Glomerular visceral epithelial cell (primary cell): ENCODE measurements around the gene TNFSF8.

Source experiments
- DNase-seq: peaks from one replicate; pipeline ENCODE4 v3.0.0-alpha.2; 2016; ENCODE audit errors: extremely low spot score

TNFSF8 gene

DNA sequence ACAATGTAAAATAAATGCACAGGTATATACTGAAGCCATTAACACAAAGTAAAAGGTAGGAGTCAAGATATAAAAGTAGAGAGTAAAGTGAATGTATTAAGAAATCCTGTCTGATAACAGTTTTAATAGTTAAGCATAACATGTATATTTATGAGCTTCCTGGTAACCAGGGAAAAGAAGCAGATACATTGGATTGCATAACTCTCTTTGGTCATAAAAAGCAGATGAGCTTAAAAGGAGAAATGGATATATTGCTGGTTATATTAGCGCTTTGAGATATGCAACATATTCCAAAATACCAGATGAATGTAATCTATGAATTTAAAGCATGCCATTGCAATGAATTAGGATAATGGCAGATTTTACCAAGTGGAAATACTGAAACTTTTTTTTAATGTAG lies 6.2 kb upstream of the TNFSF8 start:
- no peak for DNase-seq

DNA sequence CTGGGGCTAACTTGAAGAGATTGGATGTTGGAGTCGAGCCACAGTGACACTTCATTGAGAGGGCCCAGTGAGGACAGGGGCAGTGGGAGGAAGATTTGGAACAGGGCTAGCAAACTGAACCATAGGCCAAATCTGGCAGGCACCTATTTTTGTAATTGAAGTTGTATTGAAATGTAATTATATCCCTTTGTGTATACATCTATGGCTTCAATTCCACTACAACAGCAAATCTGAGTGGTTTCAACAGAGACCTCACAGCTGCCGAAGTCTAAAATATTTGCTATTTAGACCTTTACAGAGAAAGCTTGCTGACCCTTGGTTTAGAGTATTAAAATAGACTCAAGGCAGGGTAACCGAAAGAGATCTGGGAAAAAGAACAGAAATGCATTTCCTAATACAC lies 4.7 kb upstream of the TNFSF8 start:
- DNase-seq, result no peak

DNA sequence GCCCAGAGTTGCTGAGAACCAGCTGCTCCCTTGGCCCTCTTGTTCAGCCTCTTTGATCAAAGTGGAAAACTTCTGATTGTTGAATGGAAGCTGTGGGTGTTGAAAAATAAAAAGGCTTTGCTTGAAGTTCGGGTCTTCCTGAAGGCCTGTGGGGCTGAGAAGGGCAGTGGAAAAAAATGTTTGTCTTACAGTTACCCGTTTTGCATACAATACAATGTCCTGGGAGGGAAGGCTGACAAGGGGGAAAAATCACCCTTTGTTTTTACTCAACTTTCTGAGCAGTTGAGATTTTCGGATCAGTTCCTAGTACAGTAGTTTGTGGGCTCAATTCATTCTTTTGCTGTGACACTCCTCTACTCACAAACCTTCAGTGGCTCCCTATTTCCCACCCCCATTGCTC lies 2.1 kb upstream of the TNFSF8 start:
- DNase-seq, result no peak

DNA sequence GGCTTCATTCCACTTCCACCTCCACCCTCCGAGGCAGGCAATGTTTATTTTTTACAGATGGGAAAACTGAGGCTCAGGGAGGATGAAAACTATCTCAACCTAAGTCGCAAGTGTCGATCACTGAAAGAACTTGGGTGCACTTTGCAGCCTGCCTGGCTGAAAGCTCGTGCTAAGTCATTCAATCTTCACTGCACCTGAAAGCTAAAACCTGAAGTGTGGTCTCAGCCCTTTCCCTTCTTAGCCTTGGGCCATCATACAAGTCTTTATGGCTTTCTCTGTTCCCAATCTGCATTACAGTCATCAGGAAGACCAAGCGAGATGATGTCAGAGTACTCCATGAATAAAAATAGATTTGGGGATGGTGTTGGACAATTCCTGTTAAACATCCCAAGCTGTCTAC lies 1.0 kb upstream of the TNFSF8 start:
- DNase-seq, result no peak

- no peak for DNase-seq
Measured at GRCh38 chr9:114929201-114929600, 1.2 kb downstream of the TNFSF8 start.

DNA sequence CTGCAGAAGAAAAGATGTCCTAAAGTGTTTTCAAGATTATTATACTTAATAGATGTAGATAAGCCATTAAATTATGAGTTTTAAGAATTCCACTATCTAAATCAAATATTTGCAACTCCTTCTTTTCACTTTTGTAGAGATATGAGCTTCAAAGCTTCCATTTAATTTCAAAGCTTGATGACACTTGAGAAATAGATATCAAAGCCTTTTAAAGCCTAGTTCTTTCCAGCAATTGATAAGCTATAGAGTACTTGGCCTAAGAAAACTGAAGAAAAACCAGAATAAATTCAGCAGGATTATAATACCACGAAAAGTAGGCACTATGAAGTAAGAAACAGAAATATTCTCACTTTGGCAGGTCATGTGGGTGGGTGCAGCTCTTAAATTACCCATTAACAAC lies 1.7 kb downstream of the TNFSF8 start:
- DNase-seq, result no peak

DNA sequence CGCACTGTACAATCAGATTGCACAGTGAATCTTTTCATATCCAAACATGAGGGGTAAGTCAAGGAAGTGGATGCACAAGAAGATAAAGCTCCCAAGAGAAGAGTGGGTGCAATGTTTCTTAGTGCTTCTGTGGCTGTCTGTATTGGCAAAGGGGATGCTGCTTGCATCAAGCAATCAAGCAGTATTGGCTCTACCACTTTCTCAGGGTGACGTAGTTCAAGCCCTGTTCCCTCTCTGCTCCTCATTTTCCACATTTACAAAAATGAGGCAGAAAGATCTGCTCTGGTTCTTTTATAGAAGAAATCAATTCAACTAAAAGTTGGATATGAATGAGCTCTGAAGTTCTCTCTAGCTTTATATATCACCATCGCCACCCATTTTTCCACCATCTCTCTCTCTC lies 2.3 kb downstream of the TNFSF8 start:
- no peak for DNase-seq

DNA sequence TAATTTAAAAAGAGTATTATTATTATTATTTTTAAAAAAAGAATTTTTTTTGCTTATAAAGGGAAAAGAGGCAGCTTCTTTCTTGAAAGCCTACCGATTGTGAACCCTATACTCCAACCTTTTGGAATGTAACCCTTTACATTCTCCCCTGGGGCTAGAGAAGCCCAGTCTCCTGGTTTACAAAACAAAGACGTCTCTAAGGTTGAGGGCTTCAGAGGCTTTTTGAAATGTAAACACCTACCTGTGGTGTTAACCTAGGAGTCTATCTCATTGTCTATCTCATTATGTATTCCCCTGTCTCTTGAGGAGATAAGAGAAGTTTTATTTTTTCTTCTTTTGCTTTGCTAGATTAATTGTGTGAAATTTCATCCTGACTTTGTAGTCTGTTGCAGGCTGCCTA lies 4.7 kb downstream of the TNFSF8 start:
- no peak for DNase-seq

DNA sequence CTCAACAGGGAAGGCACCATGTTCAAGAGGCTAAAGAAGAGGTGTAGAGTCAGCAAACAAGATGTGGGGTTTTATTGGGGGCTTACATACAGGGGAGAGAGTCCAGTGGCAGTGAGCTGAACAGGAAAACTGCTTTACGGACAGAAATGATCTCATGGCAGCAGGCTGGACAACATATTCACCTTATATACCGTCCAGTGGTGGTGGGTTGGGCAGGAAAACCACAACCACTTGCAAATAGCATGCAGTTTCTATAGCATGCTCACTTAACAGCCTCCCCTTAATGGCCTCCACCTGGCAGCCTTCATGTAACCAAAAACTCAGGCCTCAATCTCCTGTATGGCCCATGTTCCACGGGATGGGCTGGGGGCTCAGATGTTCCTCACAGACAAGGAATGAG lies 5.4 kb downstream of the TNFSF8 start:
- no peak for DNase-seq

DNA sequence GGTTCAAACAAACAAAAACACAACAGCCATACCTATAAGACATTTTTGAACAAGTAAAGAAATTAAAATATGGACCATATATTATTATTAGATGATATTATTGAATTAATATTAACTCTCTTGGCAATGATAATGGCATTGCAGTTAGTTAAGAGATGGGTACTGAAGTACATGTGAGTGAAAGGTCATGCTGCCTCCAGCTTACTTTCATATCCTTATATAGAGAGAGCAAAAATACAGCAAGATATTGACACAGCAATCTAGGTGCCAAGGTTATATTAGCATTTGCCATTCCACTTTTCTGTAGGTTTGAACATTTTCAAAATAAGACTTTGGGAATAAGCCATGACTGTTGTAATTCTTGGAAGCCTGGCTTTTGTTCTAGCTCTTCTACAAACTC lies 6.1 kb downstream of the TNFSF8 start:
- DNase-seq, result no peak

DNA sequence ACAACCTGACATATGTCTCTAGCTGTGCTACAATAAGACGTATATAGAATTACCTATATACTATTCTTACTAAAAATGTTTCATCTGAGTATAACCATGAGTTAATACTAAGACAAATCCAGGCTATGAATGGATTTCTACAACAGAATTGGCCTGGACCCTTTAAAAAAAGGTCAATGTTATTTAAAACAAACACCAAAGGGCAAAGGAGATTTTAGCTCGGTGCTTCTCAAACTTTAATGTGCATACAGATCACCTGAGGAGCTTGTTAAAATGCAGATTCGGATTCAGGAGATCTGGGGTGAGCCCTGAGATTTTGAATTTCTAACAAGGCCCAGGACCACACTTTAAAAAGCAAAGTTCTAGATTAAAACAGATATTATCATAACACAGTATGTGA lies 6.5 kb downstream of the TNFSF8 start:
- no peak for DNase-seq

GRCh38 chr9:114921171-114921570 lies 9.2 kb downstream of the TNFSF8 start:
- no peak for DNase-seq

DNA sequence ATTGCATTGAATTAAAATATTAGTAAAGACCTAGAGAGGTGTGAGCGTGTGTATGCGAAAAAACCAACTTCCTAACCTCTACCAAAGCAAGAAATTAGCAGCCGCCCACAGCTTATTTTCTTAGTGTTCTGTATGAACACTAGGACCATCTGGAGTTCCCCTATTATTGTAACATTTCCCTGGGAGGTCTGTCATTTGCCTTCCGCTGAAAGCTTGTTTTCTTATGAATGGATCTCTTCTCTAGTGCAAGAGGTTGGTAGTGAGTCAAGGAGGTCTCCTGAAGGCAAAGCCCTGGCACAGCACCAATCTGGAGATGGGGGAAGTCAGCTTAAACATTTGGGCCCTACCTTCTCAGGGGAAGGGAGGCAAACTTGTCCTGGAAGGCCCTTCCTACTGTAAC lies 10.8 kb downstream of the TNFSF8 start:
- DNase-seq, result no peak

DNA sequence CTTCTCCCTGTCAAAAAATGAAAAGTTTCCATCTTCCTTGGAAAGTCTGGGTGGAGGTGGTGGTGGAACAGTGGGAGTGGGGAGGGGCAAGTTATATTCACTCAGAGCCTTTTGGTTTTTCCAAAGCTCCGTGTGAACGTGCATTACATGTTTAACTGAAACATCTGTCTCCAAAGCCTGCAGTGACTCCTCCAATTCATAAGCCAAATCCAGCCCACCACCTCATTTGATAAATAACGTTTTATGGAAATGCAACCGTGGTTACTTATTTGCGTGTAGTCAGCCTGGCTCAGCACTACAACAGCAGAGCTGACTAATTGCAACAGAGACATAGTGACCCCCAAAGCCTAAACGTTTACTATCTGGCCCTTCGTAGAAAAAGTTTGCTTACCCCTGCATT lies 13.9 kb downstream of the TNFSF8 start:
- no peak for DNase-seq

DNA sequence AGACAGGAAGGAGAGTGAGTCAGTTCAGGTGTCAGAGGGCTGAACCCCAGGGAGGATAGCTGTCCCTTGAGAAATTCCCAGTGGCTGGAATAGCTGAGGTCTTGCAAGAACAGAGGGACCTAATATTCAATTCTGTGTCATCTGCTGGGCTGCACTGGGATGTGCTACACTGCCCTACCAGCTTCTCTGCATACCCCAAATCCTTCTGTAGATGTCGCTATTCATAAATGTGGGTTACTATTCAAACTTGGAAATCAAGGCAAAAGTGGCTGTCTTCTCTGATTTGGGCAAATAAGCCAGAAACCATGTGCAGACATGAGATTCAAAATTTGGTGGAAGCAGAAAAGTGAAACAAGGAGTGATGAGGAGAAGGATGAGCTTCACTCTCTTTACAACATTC lies 16.3 kb downstream of the TNFSF8 start:
- DNase-seq, result no peak

- DNase-seq, result no peak
Measured at GRCh38 chr9:114913656-114914055, 16.7 kb downstream of the TNFSF8 start.

DNA sequence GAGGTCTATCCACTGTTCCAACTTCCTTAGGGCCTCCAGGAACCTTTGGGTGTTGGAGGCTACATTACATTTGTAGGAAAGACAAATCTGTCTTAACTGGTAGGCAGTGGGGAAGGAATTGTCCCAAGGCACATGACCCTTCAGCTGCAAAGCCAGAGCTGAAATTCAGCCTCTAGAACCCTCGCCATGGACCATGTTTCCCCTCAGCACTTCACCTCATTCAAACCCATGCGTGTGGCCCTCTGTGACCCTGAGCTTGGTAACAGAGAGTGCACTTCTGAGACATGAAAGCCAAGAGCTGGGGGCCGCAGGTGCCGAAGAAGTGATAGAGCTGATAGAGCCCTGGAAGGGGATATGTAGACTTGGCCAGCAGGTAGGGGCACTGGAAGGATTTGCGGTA lies 17.2 kb downstream of the TNFSF8 start:
- no peak for DNase-seq

GRCh38 chr9:114911167-114911821 lies 19.1 kb downstream of the TNFSF8 start:
- peak; percentile 50 for DNase-seq

GRCh38 chr9:114910541-114910940 lies 19.9 kb downstream of the TNFSF8 start:
- DNase-seq, result no peak

DNA sequence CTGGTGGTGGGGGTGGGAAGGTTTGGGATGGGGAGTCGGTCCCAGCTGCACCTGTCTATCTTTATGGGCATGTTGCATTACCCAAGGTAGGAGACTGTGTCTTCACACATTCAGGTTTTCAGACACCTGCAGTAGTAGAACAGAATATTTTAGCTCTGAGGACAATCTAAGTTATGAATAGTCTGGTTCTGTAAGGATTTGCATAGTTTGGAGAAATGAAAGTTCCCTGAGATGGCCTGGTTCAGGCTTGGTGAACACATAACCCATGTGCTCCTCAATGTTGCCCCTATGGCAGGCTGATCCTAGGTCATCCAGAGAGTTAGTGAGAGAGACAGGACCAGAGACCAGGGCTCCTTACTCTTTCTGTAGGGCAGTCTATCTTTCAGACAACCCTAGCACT lies 20.7 kb downstream of the TNFSF8 start:
- no peak for DNase-seq

GRCh38 chr9:114908805-114909448 lies 21.5 kb downstream of the TNFSF8 start:
- DNase-seq, result no peak

GRCh38 chr9:114908104-114908622 lies 22.2 kb downstream of the TNFSF8 start:
- peak; percentile 53 for DNase-seq

GRCh38 chr9:114906922-114907571 lies 23.3 kb downstream of the TNFSF8 start:
- peak; percentile 53 for DNase-seq
